Caco-2 (cell line): ENCODE data around the gene SMOC2. TPM values are rescaled to one million over a fixed set of nuclear protein-coding genes. Genes with fewer than 3 reads are reported as not detected.
A peak's percentile ranks its signal among the peaks of the same experiment; 100 is the strongest.
"Not testable (repeated sequence)": the region's sequence is repeated elsewhere in the genome, so short reads cannot be mapped to it uniquely, and the experiment has no call there.

Experiments
- BruUV-seq: library from RNA; stranded (reverse); fragments of 400-500 nt; replicated peaks from 2 replicates; lab custom pipeline; 2021; lab: Mats Ljungman, UMichigan
- CTCF ChIA-PET: fragments of 300-600 bp; sonication (Branson Sonifier 250); formaldehyde crosslinking; loops from one replicate; lab custom pipeline; 2022; ENCODE audit warnings: antibody characterized with exemption; lab: Charles Lee
- POLR2A ChIA-PET: fragments of 300-600 bp; sonication (Branson Sonifier 250); formaldehyde crosslinking; loops from one replicate; lab custom pipeline; 2022; ENCODE audit warnings: antibody characterized with exemption; lab: Charles Lee
- DNase-seq, 2 experiments: peaks; one replicate each; pipeline versions ENCODE4 v3.0.0 to v3.0.0-alpha.2; 2020 to 2022
- H3K27me3 ChIP-seq: replicated peaks from 2 replicates; pipeline ENCODE4 v1.6.0; 2011; ENCODE audit warnings: low read length; ENCODE audit not compliant: control insufficient read depth, insufficient read depth
- H3K36me3 ChIP-seq: 2 replicates; pipeline ENCODE4 v1.5.1; 2011; ENCODE audit warnings: low read length; ENCODE audit not compliant: control insufficient read depth, insufficient read depth
- H3K4me1 ChIP-seq: fragments of 250-450 bp; sonication (Bioruptor Pico); 2 replicates; pipeline ENCODE4 v1.5.1; 2020; ENCODE audit warnings: mild to moderate bottlenecking
- H3K4me3 ChIP-seq: 2 replicates; pipeline ENCODE4 v1.5.1; 2011; ENCODE audit warnings: low read depth, mild to moderate bottlenecking, control low read depth, low read length
- H3K9me3 ChIP-seq: fragments of 250-450 bp; sonication (Bioruptor Pico); 2 replicates; pipeline ENCODE4 v1.5.1; 2020; ENCODE audit warnings: mild to moderate bottlenecking, moderate library complexity
- H3K27ac Mint-ChIP-seq: one replicate; pipeline ENCODE4 v1.8.0; 2022; ENCODE audit warnings: mixed read lengths; ENCODE audit not compliant: unreplicated experiment
- H3K27me3 Mint-ChIP-seq: one replicate; pipeline ENCODE4 v1.8.0; 2022; ENCODE audit warnings: mixed read lengths; ENCODE audit not compliant: insufficient read depth, unreplicated experiment
- H3K36me3 Mint-ChIP-seq: one replicate; pipeline ENCODE4 v1.8.0; 2022; ENCODE audit warnings: mild to moderate bottlenecking, mixed read lengths; ENCODE audit not compliant: insufficient read depth, unreplicated experiment
- H3K4me1 Mint-ChIP-seq: one replicate; pipeline ENCODE4 v1.8.0; 2022; ENCODE audit warnings: low read depth, mixed read lengths; ENCODE audit not compliant: unreplicated experiment
- H3K4me3 Mint-ChIP-seq: one replicate; pipeline ENCODE4 v1.8.0; 2022; ENCODE audit warnings: mild to moderate bottlenecking, moderate library complexity, mixed read lengths; ENCODE audit not compliant: unreplicated experiment
- H3K9me3 Mint-ChIP-seq: one replicate; pipeline ENCODE4 v1.8.0; 2022; ENCODE audit warnings: mixed read lengths; ENCODE audit not compliant: unreplicated experiment
- CTCF ChIP-seq, 2 experiments: fragments of 200-600 bp in 1 of 2; IDR thresholded peaks; 1 replicate in 1 of 2; 2 replicates in 1 of 2; pipeline versions ENCODE4 v1.5.1 to v1.8.0; 2011 to 2022; ENCODE audit warnings: antibody characterized with exemption in 1 of 2, control low read depth in 1 of 2, inconsistent platforms in 1 of 2, low read depth in 1 of 2, low read length in 1 of 2, mild to moderate bottlenecking in 1 of 2, moderate library complexity in 1 of 2; ENCODE audit not compliant: insufficient read depth in 1 of 2, severe bottlenecking in 1 of 2, unreplicated experiment in 1 of 2
- intact Hi-C: fragments of 100-400 bp; cut with micrococcal nuclease; formaldehyde crosslinking; loops from one replicate; pipeline ENCODE4 v1.10.0; 2022; ENCODE audit not compliant: unreplicated experiment
- total RNA-seq: library from RNA; stranded (reverse); gene quantifications from 2 replicates; pipeline ENCODE4 v1.2.3, GENCODE V29; 2022

Gene SMOC2
- total RNA-seq, 1 experiment from 2014 or later, result 2.8 TPM

GRCh38 chr6:168675375-168675774 lies 234.4 kb downstream of the SMOC2 start:
- Histone ChIP-seq H3K9me3 (peaks cover 7% of the 10 kb centered on the region; the same call in 1 of the 2 replicates), H3K27me3 (no peaks in the 10 kb centered on the region), H3K4me1 (peaks cover 44% of the 10 kb centered on the region), H3K4me3 (no peak overlapping the region), H3K36me3 (no peaks in the 10 kb centered on the region; the same call in 1 of the 2 replicates)
- Mint-ChIP-seq H3K9me3 (peaks cover 10% of the 10 kb centered on the region), H3K4me3 (no peak overlapping the region), H3K27me3 (no peaks in the 10 kb centered on the region), H3K36me3 (peaks cover 7% of the 10 kb centered on the region), H3K27ac (peak overlapping the region; percentile 58), H3K4me1 (peaks cover 36% of the 10 kb centered on the region)
- intact Hi-C loops, result no loop called here
- BruUV-seq, result no TSS peak
- TF ChIP-seq CTCF (IDR thresholded peaks at IDR 0.05; ENCODE audit: insufficient read depth in 1 of 2, low read depth in 1 of 2, low read length in 1 of 2, severe bottlenecking in 1 of 2, unreplicated experiment in 1 of 2), result no peak
- no peak for DNase-seq
- POLR2A ChIA-PET, result no interaction called here
- CTCF ChIA-PET, result no interaction called here

- intact Hi-C loops, result no loop called here
- H3K27me3 ChIP-seq, result no peaks in the 10 kb centered on the region
- H3K4me1 Mint-ChIP-seq, result peaks cover 36% of the 10 kb centered on the region
- no TSS peak for BruUV-seq
- H3K27ac Mint-ChIP-seq, result peak overlapping the region; percentile 76
- TF ChIP-seq CTCF (IDR thresholded peaks at IDR 0.05; ENCODE audit: insufficient read depth in 1 of 2, low read depth in 1 of 2, low read length in 1 of 2, severe bottlenecking in 1 of 2, unreplicated experiment in 1 of 2), result no peak
- no peak overlapping the region for H3K4me3 ChIP-seq
- POLR2A ChIA-PET, result no interaction called here
- DNase-seq, result no peak
- H3K36me3 Mint-ChIP-seq, result peaks cover 7% of the 10 kb centered on the region
- peaks cover 10% of the 10 kb centered on the region for H3K9me3 Mint-ChIP-seq
- peaks cover 7% of the 10 kb centered on the region; the same call in 1 of the 2 replicates for H3K9me3 ChIP-seq
- H3K4me3 Mint-ChIP-seq, result no peak overlapping the region
- H3K4me1 ChIP-seq, result peaks cover 44% of the 10 kb centered on the region
- no peaks in the 10 kb centered on the region; the same call in 1 of the 2 replicates for H3K36me3 ChIP-seq
- CTCF ChIA-PET, result no interaction called here
- H3K27me3 Mint-ChIP-seq, result no peaks in the 10 kb centered on the region
Measured at GRCh38 chr6:168675933-168676551, 235.1 kb downstream of the SMOC2 start.

GRCh38 chr6:168676552-168677322 lies 235.8 kb downstream of the SMOC2 start:
- POLR2A ChIA-PET, result no interaction called here
- CTCF ChIA-PET, result no interaction called here
- intact Hi-C loops, result no loop called here

GRCh38 chr6:168677323-168677781 lies 236.4 kb downstream of the SMOC2 start:
- intact Hi-C loops, POLR2A ChIA-PET, H3K27me3 ChIP-seq, H3K36me3 Mint-ChIP-seq, H3K27me3 Mint-ChIP-seq, BruUV-seq, H3K9me3 ChIP-seq, H3K9me3 Mint-ChIP-seq, H3K4me3 ChIP-seq, H3K4me3 Mint-ChIP-seq, CTCF ChIA-PET, H3K36me3 ChIP-seq: not testable (repeated sequence)
- peak; percentile 69 to 85 for DNase-seq
- Mint-ChIP-seq H3K27ac (peak overlapping the region; percentile 76), H3K4me1 (peaks cover 30% of the 10 kb centered on the region)
- peaks cover 37% of the 10 kb centered on the region for H3K4me1 ChIP-seq

More at GRCh38 chr6:168676552-168677322, 235.8 kb downstream of the SMOC2 start:
- no peak for DNase-seq
- BruUV-seq, result no TSS peak
- Mint-ChIP-seq H3K36me3 (peaks cover 7% of the 10 kb centered on the region), H3K27me3 (no peaks in the 10 kb centered on the region), H3K4me3 (no peak overlapping the region), H3K4me1 (peaks cover 32% of the 10 kb centered on the region), H3K27ac (peak overlapping the region; percentile 76), H3K9me3 (peaks cover 10% of the 10 kb centered on the region)
- Histone ChIP-seq H3K4me3 (no peak overlapping the region), H3K4me1 (peaks cover 41% of the 10 kb centered on the region), H3K36me3 (no peaks in the 10 kb centered on the region; the same call in 1 of the 2 replicates), H3K27me3 (no peaks in the 10 kb centered on the region), H3K9me3 (peaks cover 7% of the 10 kb centered on the region; the same call in 1 of the 2 replicates)
- TF ChIP-seq CTCF (IDR thresholded peaks at IDR 0.05; ENCODE audit: insufficient read depth in 1 of 2, low read depth in 1 of 2, low read length in 1 of 2, severe bottlenecking in 1 of 2, unreplicated experiment in 1 of 2), result no peak
